Head of caudate nucleus (tissue), 42 donors: ENCODE results near the gene CHCHD6.

ENCODE experiments used
- DNase-seq, 42 donors: peaks; one replicate each; pipeline versions ENCODE4 v3.0.0 to v3.0.0-alpha.2; 2020 to 2021; ENCODE audit warnings: mixed read lengths in 7 of 42
- intact Hi-C: fragments of 100-400 bp; cut with DNase I; formaldehyde crosslinking; loops from one replicate; pipeline ENCODE4 v1.15.0; 2022

The CHCHD6 gene

GRCh38 chr3:126936853-126937425, 232.9 kb downstream of the CHCHD6 start:
- intact Hi-C loops, result no loop called here
- DNase-seq, result peak in 1 of 42 donors; percentile 28

- intact Hi-C loops, result no loop called here
- peak in 1 of 42 donors; percentile 22 for DNase-seq
These were observed 233.5 kb downstream of the CHCHD6 start for GRCh38 chr3:126937533-126937932.

- DNase-seq, result peak in 2 of 42 donors; percentile 35 to 38
These were observed 233.9 kb downstream of the CHCHD6 start for GRCh38 chr3:126937973-126938372.

GRCh38 chr3:126938520-126939337, 234.7 kb downstream of the CHCHD6 start:
- DNase-seq, result peak in 1 of 42 donors; percentile 15
- intact Hi-C loops, result no loop called here

More at GRCh38 chr3:126937973-126938372, 233.9 kb downstream of the CHCHD6 start:
- intact Hi-C loops, result no loop called here

GRCh38 chr3:126939338-126939718, 235.3 kb downstream of the CHCHD6 start:
- peak in 24 of 42 donors; percentile 18 to 69 (median 46) for DNase-seq
- intact Hi-C loops, result no loop called here

- no peak for DNase-seq
- intact Hi-C loops, result no loop called here
These were observed 235.7 kb downstream of the CHCHD6 start for GRCh38 chr3:126939733-126940132.

- intact Hi-C loops, result no loop called here
- DNase-seq, result peak in 3 of 42 donors; percentile 5 to 16 (median 8)
These were observed 237.8 kb downstream of the CHCHD6 start for GRCh38 chr3:126941721-126942270.

GRCh38 chr3:126944089-126944965, 240.3 kb downstream of the CHCHD6 start:
- intact Hi-C loops, result no loop called here
- no peak for DNase-seq

- DNase-seq, result no peak
- intact Hi-C loops, result loop anchor here (5.0 kb wide), 1 partner anchor 398 kb away; no protein-coding TSS in a partner anchor
These were observed 241.2 kb downstream of the CHCHD6 start for GRCh38 chr3:126945171-126945721.

- DNase-seq, result no peak
- intact Hi-C loops, result loop anchor here (5.0 kb wide), 1 partner anchor 399 kb away; no protein-coding TSS in a partner anchor
These were observed 241.9 kb downstream of the CHCHD6 start for GRCh38 chr3:126945891-126946290.

GRCh38 chr3:126946405-126946804, 242.4 kb downstream of the CHCHD6 start:
- intact Hi-C loops, result loop anchor here (5.0 kb wide), 1 partner anchor 399 kb away; no protein-coding TSS in a partner anchor
- DNase-seq, result no peak

GRCh38 chr3:126947429-126947828, 243.4 kb downstream of the CHCHD6 start:
- intact Hi-C loops, result loop anchor here (5.0 kb wide), 1 partner anchor 400 kb away; no protein-coding TSS in a partner anchor
- peak in 8 of 42 donors; percentile 28 to 58 (median 44) for DNase-seq

- DNase-seq, result no peak
- intact Hi-C loops, result loop anchor here (5.0 kb wide), 1 partner anchor 402 kb away; no protein-coding TSS in a partner anchor
These were observed 245.0 kb downstream of the CHCHD6 start for GRCh38 chr3:126948980-126949535.

- intact Hi-C loops, result no loop called here
- no peak for DNase-seq
These were observed 247.5 kb downstream of the CHCHD6 start for GRCh38 chr3:126951561-126951960.

- intact Hi-C loops, result no loop called here
- no peak for DNase-seq
These were observed 248.4 kb downstream of the CHCHD6 start for GRCh38 chr3:126952261-126952982.

GRCh38 chr3:126952983-126953660, 249.1 kb downstream of the CHCHD6 start:
- no peak for DNase-seq
- intact Hi-C loops, result no loop called here
